GM12878 (cell line): ENCODE measurements around the gene NCR3LG1. TPM values are rescaled to one million over a fixed set of nuclear protein-coding genes. Genes with fewer than 3 reads are reported as not detected.

Source experiments
- ATAC-seq: fragments of 200-7000 bp; cut with Tn5 transposase; 3 replicates; pipeline ENCODE4 v1.9.1; 2020; ENCODE audit warnings: mild to moderate bottlenecking, moderate library complexity
- BruUV-seq: library from RNA; stranded (reverse); fragments of 400-500 nt; replicated peaks from 2 replicates; lab custom pipeline; 2021; lab: Mats Ljungman, UMichigan
- CTCF ChIA-PET: fragments of 300-600 bp; sonication (Branson Sonifier 250); formaldehyde crosslinking; extraction: SDS; loops from one replicate; lab custom pipeline; 2021; ENCODE audit warnings: inconsistent platforms; lab: Yijun Ruan, JAX
- POLR2A ChIA-PET: fragments of 350-600 bp; formaldehyde crosslinking; extraction: SDS; loops from one replicate; lab custom pipeline; 2021; ENCODE audit warnings: inconsistent platforms; lab: Charles Lee
- RAD21 ChIA-PET: fragments of 300-600 bp; sonication (Branson Sonifier 250); formaldehyde crosslinking; loops from one replicate; lab custom pipeline; 2023; ENCODE audit warnings: antibody characterized with exemption; ENCODE audit not compliant: unreplicated experiment; lab: Charles Lee
- SMC1A ChIA-PET: fragments of 300-600 bp; sonication (Branson Sonifier 250); formaldehyde crosslinking; loops from one replicate; lab custom pipeline; 2023; ENCODE audit not compliant: unreplicated experiment, uncharacterized antibody; lab: Charles Lee
- DNase-seq: peaks from one replicate; pipeline ENCODE4 v3.0.0-alpha.2; 2011; ENCODE audit warnings: low read depth, low spot score
- FAIRE-seq: peaks from 3 replicates; lab custom pipeline; 2011; peaks lifted over from hg19 to GRCh38; lab: Jason Lieb, UNC
- H2AFZ ChIP-seq: 2 replicates; pipeline ENCODE4 v1.6.0; 2011; ENCODE audit warnings: low read depth, low read length, control low read depth; ENCODE audit not compliant: control insufficient read depth
- H3K27ac ChIP-seq: 2 replicates; pipeline ENCODE4 v1.5.1; 2011; ENCODE audit warnings: control low read depth; ENCODE audit not compliant: control insufficient read depth, insufficient read depth
- H3K27me3 ChIP-seq, 2 experiments: replicated peaks in 1 of 2; 2 replicates each; pipeline versions ENCODE4 v1.6.0 to v1.6.1; 2011; ENCODE audit warnings: low read length in 1 of 2; ENCODE audit not compliant: control insufficient read depth in 2 of 2, insufficient read depth in 2 of 2
- H3K36me3 ChIP-seq, 2 experiments: 2 replicates each; pipeline ENCODE4 v1.5.1; 2011; ENCODE audit warnings: low read length in 1 of 2; ENCODE audit not compliant: control insufficient read depth in 2 of 2, insufficient read depth in 2 of 2
- H3K4me1 ChIP-seq: 2 replicates; pipeline ENCODE4 v1.6.1; 2011; ENCODE audit warnings: mild to moderate bottlenecking, low read length, moderate library complexity, mixed read lengths; ENCODE audit not compliant: control insufficient read depth, insufficient read depth
- H3K4me2 ChIP-seq: 2 replicates; pipeline ENCODE4 v1.6.0; 2011; ENCODE audit warnings: control low read depth; ENCODE audit not compliant: control insufficient read depth, insufficient read depth
- H3K4me3 ChIP-seq: fragments of 200-600 bp; sonication (generic); 2 replicates; pipeline ENCODE4 v1.5.1; 2016
- H3K79me2 ChIP-seq: 2 replicates; pipeline ENCODE4 v1.6.0; 2011; ENCODE audit warnings: low read length; ENCODE audit not compliant: control insufficient read depth, insufficient read depth
- H3K9ac ChIP-seq: 2 replicates; pipeline ENCODE4 v1.8.0; 2011; ENCODE audit warnings: low read length, control low read depth, mixed read lengths; ENCODE audit not compliant: control insufficient read depth, insufficient read depth
- H3K9me3 ChIP-seq: replicated peaks from 3 replicates; pipeline ENCODE4 v1.5.1; 2011; ENCODE audit warnings: mild to moderate bottlenecking, low read length; ENCODE audit not compliant: control insufficient read depth, insufficient read depth
- H4K20me1 ChIP-seq: 2 replicates; pipeline ENCODE4 v1.6.0; 2011; ENCODE audit not compliant: control insufficient read depth, insufficient read depth
- BRCA1 ChIP-seq: IDR thresholded peaks from 2 replicates; pipeline ENCODE4 v1.6.1; 2011; ENCODE audit warnings: low read depth, low read length, improper control_type of control experiment
- CHD4 ChIP-seq: fragments of 200-600 bp; sonication (generic); IDR thresholded peaks from 2 replicates; pipeline ENCODE4 v1.6.1; 2016; ENCODE audit warnings: mild to moderate bottlenecking
- CREB1 ChIP-seq: IDR thresholded peaks from 2 replicates; pipeline ENCODE4 v1.6.1; 2012; ENCODE audit warnings: low read depth, mild to moderate bottlenecking, inconsistent platforms
- EGR1 ChIP-seq, 2 experiments: IDR thresholded peaks; 1 replicate in 1 of 2; 2 replicates in 1 of 2; pipeline ENCODE4 v1.6.1; 2011 to 2012; ENCODE audit warnings: low read depth in 2 of 2, low read length in 2 of 2, borderline replicate concordance in 1 of 2, mild to moderate bottlenecking in 1 of 2, moderate library complexity in 1 of 2
- NFIC ChIP-seq: IDR thresholded peaks from 2 replicates; pipeline ENCODE4 v1.6.1; 2012; ENCODE audit warnings: low read depth, mild to moderate bottlenecking, inconsistent platforms, low read length, moderate library complexity
- POLR2A ChIP-seq: IDR thresholded peaks from 2 replicates; pipeline ENCODE4 v1.6.1; 2011; ENCODE audit warnings: low read depth, mild to moderate bottlenecking, low read length
- SUPT20H ChIP-seq: IDR thresholded peaks from 2 replicates; pipeline ENCODE4 v1.6.1; 2011; ENCODE audit warnings: low read depth, mild to moderate bottlenecking, low read length, moderate library complexity, borderline replicate concordance; ENCODE audit not compliant: control insufficient read depth
- TARDBP ChIP-seq: IDR thresholded peaks from 2 replicates; pipeline ENCODE4 v1.6.1; 2016; ENCODE audit warnings: borderline replicate concordance
- ZNF207 ChIP-seq: fragments of 450-650 bp; IDR thresholded peaks from 2 replicates; pipeline ENCODE4 v1.6.1; 2014; ENCODE audit warnings: antibody characterized with exemption, mild to moderate bottlenecking, borderline replicate concordance
- ZNF274 ChIP-seq: IDR thresholded peaks from one replicate; pipeline ENCODE4 v1.8.0; 2011; ENCODE audit not compliant: insufficient read length, insufficient read depth
- ZZZ3 ChIP-seq: IDR thresholded peaks from 2 replicates; pipeline ENCODE4 v1.6.1; 2011; ENCODE audit warnings: low read depth; ENCODE audit not compliant: control insufficient read depth, insufficient read length
- WGBS: methylation state at CpG from one replicate; pipeline ENCODE4 v1.1.6; 2016; ENCODE audit warnings: low lambda C conversion rate; ENCODE audit not compliant: insufficient replicate concordance, insufficient coverage; ENCODE audit errors: missing lambda C conversion rate; 5-methylcytosine and 5-hydroxymethylcytosine counted together
- in situ Hi-C: fragments of 300-500 bp; cut with MboI; formaldehyde crosslinking; loops from 9 replicates; pipeline ENCODE4 v1.14.3; 2018; ENCODE audit warnings: mixed read lengths
- intact Hi-C: fragments of 100-400 bp; cut with micrococcal nuclease; formaldehyde crosslinking; loops from one replicate; pipeline ENCODE4 v1.14.2; 2022; ENCODE audit not compliant: unreplicated experiment
- polyA plus RNA-seq, 11 experiments: library from polyadenylated mRNA; depleted of rRNA in 4 of 11; unstranded in 6 of 11; stranded (reverse) in 5 of 11; fragments of >200 nt; fragmentation: Nextera tagmentation in 4 of 11; fragmentation: Illumina TruSeq in 1 of 11; extraction: Ambion mirVana in 4 of 11; extraction: Trizol in 1 of 11; gene quantifications; 1 replicate in 1 of 11; 2 replicates in 10 of 11; pipeline versions ENCODE4 v1.2.1 to v1.2.3, GENCODE V29; 2011 to 2016; ENCODE audit warnings: inconsistent platforms in 2 of 11, missing spikeins in 2 of 11, low read depth in 1 of 11
- total RNA-seq, 4 experiments: library from RNA; depleted of rRNA in 3 of 4; stranded (reverse); fragments of >200 nt in 3 of 4; fragmentation: Illumina TruSeq in 1 of 4; extraction: Trizol in 1 of 4; gene quantifications; 2 replicates each; pipeline versions ENCODE4 v1.2.1 to v1.2.3, GENCODE V29; 2013 to 2021
- TF ChIP-seq, protein P1 (sequence below): fragments of 450-650 bp; IDR thresholded peaks from 2 replicates; pipeline ENCODE4 v1.6.1; 2018; ENCODE audit warnings: borderline replicate concordance, mild to moderate bottlenecking; ENCODE audit not compliant: partially characterized antibody
- TF ChIP-seq, protein P2 (sequence below): IDR thresholded peaks from 2 replicates; pipeline ENCODE4 v1.6.1; 2011; ENCODE audit warnings: low read depth, mild to moderate bottlenecking, low read length, moderate library complexity, borderline replicate concordance; ENCODE audit errors: extremely low read depth
- TF ChIP-seq, protein P3 (sequence below): fragments of 450-650 bp; IDR thresholded peaks from 2 replicates; pipeline ENCODE4 v1.6.1; 2014; ENCODE audit warnings: mild to moderate bottlenecking

The NCR3LG1 gene
- total and polyA plus RNA-seq, 10 of the 15 experiments (the other 5 are each of a cell fraction or from before 2014, with no cell fraction given) = under 0.01 to 0.18 (median 0.11) TPM; not detected in 2

DNA sequence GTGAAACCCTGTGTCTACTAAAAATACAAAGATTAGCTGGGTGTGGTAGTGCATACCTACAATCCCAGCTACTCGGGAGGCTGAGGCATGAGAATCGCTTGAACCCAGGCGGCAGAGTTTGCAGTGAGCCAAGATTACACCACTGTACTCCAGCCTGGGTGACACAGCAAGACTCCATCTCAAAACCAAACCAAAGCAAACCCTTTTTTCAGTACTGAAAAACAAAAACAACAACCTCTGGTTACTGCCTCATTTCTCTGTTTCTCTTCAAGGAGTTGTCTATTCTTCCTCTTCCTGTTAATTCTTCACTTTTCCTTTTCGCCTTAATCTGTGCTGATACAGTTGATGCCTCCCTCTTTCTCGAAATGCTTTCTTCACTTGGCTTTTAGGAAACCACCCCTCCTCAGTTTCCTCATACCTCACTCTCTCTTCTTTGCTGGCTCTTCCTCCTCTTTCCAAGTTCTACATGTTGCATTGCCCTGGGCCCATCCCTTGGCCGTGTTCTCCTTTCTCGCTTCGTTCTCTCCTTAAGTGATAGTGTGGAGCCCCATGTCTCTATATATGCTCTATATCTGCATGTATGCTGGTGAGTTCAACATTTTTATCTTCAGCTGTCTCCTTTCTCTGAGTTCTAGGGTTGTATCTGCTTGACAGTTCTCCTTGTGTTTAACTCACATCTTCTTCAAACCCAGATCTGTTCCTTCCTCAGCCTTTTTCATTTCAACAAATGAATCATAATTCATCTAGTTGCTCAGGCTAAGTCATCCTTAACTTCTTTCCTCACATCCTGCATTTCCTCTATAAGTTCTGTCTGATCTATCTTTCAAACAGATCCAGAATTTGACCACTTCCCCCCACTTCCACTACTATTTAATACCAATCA is 38.0 kb upstream of the NCR3LG1 start:
- intact Hi-C loops (no loop called here), in situ Hi-C loops (no loop called here)
- DNase-seq (no peak), ATAC-seq (no peak), FAIRE-seq (no peak)
- BruUV-seq = no TSS peak
- H3K27ac ChIP-seq = no peak overlapping the region
- H3K79me2 ChIP-seq = no peaks in the 10 kb centered on the region
- H4K20me1 ChIP-seq = no peaks in the 10 kb centered on the region
- no peaks in the 10 kb centered on the region for H3K27me3 ChIP-seq
- no peaks in the 10 kb centered on the region; a peak in 1 of 4 replicates for H3K36me3 ChIP-seq
- 90% methylated on average over 8 of the region's 8 CpGs for WGBS
- ChIA-PET RAD21 (no interaction called here), CTCF (no interaction called here), SMC1A (no interaction called here), POLR2A (no interaction called here)
- no peaks in the 10 kb centered on the region for H3K9me3 ChIP-seq
- no peak overlapping the region for H3K4me3 ChIP-seq
- no peak overlapping the region for H3K4me2 ChIP-seq
- H2AFZ ChIP-seq = no peak overlapping the region
- no peaks in the 10 kb centered on the region for H3K4me1 ChIP-seq
- no peak overlapping the region for H3K9ac ChIP-seq
- TF ChIP-seq ZZZ3 (no peak), ZNF274 (no peak), NFIC (no peak), POLR2A (no peak), BRCA1 (no peak), ZNF207 (no peak), TARDBP (no peak), CHD4 (no peak), SUPT20H (no peak), CREB1 (no peak), EGR1 (IDR thresholded peaks at IDR 0.05; ENCODE audit: borderline replicate concordance in 1 of 2, low read depth in 2 of 2, low read length in 2 of 2) (no peak)
- TF ChIP-seq, protein P1, sequence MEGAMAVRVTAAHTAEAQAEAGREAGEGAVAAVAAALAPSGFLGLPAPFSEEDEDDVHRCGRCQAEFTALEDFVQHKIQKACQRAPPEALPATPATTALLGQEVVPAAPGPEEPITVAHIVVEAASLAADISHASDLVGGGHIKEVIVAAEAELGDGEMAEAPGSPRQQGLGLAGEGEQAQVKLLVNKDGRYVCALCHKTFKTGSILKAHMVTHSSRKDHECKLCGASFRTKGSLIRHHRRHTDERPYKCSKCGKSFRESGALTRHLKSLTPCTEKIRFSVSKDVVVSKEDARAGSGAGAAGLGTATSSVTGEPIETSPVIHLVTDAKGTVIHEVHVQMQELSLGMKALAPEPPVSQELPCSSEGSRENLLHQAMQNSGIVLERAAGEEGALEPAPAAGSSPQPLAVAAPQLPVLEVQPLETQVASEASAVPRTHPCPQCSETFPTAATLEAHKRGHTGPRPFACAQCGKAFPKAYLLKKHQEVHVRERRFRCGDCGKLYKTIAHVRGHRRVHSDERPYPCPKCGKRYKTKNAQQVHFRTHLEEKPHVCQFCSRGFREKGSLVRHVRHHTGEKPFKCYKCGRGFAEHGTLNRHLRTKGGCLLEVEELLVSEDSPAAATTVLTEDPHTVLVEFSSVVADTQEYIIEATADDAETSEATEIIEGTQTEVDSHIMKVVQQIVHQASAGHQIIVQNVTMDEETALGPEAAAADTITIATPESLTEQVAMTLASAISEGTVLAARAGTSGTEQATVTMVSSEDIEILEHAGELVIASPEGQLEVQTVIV = no peak
- TF ChIP-seq, protein P2, sequence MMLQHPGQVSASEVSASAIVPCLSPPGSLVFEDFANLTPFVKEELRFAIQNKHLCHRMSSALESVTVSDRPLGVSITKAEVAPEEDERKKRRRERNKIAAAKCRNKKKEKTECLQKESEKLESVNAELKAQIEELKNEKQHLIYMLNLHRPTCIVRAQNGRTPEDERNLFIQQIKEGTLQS = no peak
- TF ChIP-seq, protein P3, sequence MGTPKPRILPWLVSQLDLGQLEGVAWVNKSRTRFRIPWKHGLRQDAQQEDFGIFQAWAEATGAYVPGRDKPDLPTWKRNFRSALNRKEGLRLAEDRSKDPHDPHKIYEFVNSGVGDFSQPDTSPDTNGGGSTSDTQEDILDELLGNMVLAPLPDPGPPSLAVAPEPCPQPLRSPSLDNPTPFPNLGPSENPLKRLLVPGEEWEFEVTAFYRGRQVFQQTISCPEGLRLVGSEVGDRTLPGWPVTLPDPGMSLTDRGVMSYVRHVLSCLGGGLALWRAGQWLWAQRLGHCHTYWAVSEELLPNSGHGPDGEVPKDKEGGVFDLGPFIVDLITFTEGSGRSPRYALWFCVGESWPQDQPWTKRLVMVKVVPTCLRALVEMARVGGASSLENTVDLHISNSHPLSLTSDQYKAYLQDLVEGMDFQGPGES = no peak
